Stomach smooth muscle (tissue), 2 donors: ENCODE data around the gene RHBG.

Experiments used
- H3K27ac ChIP-seq: one replicate; pipeline ENCODE4 v1.7.0; 2013; ENCODE audit warnings: mild to moderate bottlenecking, low read length, inconsistent platforms
- H3K27me3 ChIP-seq, 2 donors: one replicate each; pipeline ENCODE4 v1.7.0; 2013; ENCODE audit warnings: low read length in 2 of 2; ENCODE audit not compliant: insufficient read depth in 2 of 2, control insufficient read depth in 1 of 2
- H3K36me3 ChIP-seq, 2 donors: one replicate each; pipeline ENCODE4 v1.7.0; 2013; ENCODE audit warnings: low read length in 2 of 2; ENCODE audit not compliant: control insufficient read depth in 2 of 2, insufficient read depth in 2 of 2
- H3K4me1 ChIP-seq: one replicate; pipeline ENCODE4 v1.7.0; 2013; ENCODE audit warnings: low read length; ENCODE audit not compliant: control insufficient read depth, insufficient read depth
- H3K4me3 ChIP-seq, 2 donors: one replicate each; pipeline ENCODE4 v1.7.0; 2013; ENCODE audit warnings: low read length in 2 of 2
- H3K9ac ChIP-seq, 2 donors: one replicate each; pipeline ENCODE4 v1.7.0; 2013; ENCODE audit warnings: low read length in 2 of 2, mild to moderate bottlenecking in 1 of 2
- H3K9me3 ChIP-seq, 2 donors: one replicate each; pipeline ENCODE4 v1.7.0; 2013; ENCODE audit warnings: low read length in 2 of 2; ENCODE audit not compliant: control insufficient read depth in 2 of 2
- donor health status: healthy.
- donor health status: Pancreatic carcinoma.

Gene RHBG

DNA sequence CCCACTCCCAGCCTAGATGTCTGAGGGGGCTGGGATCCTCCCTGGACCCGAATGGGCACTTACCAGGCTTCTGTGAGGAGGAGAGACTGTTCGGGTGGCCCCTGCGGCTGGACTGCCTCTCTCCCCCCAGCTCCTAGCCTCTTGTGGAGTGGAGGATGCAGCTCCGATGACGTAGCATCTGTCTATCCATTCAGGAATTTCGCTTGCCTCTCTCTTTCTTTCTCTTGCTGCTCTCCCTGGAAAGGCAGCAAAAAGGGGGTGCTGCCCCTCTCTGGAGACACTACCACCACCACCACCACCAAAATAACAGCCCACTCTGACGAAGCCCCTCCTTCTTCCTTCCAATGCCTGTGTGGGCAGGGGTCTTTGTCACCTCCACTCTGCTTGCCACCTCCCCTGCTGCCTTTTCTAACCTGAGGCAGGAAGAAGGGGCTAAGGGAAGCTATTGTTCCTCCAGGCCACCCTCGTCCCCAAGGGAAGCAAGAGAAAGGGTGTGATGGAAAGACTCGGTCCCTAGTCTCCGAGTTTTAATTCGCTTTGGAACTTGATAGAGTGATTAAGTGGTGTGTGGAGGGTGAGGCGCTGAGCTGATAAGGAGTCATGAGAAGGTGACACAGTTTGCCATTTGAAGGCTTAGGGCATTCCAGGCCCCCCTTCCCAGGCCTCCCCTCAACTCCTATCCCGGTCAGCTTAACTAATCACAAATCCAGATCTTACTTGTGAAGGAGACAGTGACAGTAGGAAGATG lies 60.5 kb downstream of the RHBG start:
- Histone ChIP-seq H3K9ac (no peak overlapping the region), H3K27ac (no peak overlapping the region)

DNA sequence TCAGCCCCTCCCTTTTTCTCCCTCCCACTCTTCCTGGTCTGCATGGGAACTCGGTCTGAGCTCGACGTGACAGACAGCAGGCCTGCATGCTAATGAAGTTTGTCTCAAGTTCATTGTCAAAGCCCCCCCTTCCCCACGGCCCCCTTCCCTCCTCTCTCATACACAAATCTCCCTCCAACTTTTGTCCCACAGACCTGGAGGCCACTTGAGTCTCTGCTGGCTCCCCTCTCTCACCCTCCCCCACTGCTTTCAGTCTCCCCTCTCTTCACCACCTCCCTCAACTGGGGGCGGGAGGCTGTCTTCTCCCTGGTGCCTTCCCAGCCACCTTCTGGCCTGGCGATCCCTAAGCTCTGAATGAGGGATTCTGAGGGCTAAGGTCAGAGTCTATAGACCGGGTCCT lies 61.3 kb downstream of the RHBG start:
- peaks cover 77 to 80% of the 10 kb centered on the region in 2 donors for H3K27me3 ChIP-seq
- H3K27ac ChIP-seq, result no peak overlapping the region
- no peaks in the 10 kb centered on the region for H3K36me3 ChIP-seq
- H3K9ac ChIP-seq, result no peak overlapping the region
- H3K9me3 ChIP-seq, result peaks cover 0 to 2% of the 10 kb centered on the region in 2 donors
- no peak overlapping the region for H3K4me3 ChIP-seq
- peaks cover 3% of the 10 kb centered on the region for H3K4me1 ChIP-seq

More for the DNA sequence above, 60.5 kb downstream of the RHBG start:
- H3K27me3 ChIP-seq, result peaks cover 74 to 75% of the 10 kb centered on the region in 2 donors
- H3K4me1 ChIP-seq, result no peaks in the 10 kb centered on the region
- no peak overlapping the region for H3K4me3 ChIP-seq
- peaks cover 0 to under 1% of the 10 kb centered on the region in 2 donors for H3K9me3 ChIP-seq
- no peaks in the 10 kb centered on the region for H3K36me3 ChIP-seq

DNA sequence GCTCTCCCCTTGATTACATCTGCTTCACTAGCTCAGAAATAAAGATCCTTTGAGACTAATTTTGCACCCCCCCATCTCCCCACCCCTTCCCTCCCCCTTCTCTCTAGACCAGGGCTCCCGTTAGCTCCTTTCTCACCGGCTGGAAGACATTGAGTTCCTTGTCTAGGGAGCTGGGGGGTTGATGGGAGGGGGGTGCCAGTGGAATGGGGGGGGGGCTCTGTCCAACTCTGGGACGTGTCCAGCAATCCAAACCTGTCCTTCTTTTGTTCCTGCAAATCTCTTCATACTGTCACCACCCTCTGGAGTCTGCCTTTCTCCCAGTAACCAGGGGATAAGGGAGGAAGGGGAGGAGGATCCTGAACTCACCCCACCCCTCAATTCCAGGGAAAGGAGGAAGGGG lies 61.9 kb downstream of the RHBG start:
- H3K9ac ChIP-seq, result no peak overlapping the region
- no peak overlapping the region for H3K4me3 ChIP-seq
- peaks cover 77 to 85% of the 10 kb centered on the region in 2 donors for H3K27me3 ChIP-seq
- peaks cover 7% of the 10 kb centered on the region for H3K4me1 ChIP-seq
- no peaks in the 10 kb centered on the region for H3K36me3 ChIP-seq
- H3K9me3 ChIP-seq, result peaks cover 0 to 2% of the 10 kb centered on the region in 2 donors
- no peak overlapping the region for H3K27ac ChIP-seq

- Histone ChIP-seq H3K27me3 (peaks cover 74 to 83% of the 10 kb centered on the region in 2 donors), H3K9ac (no peak overlapping the region), H3K9me3 (peaks cover 0 to 2% of the 10 kb centered on the region in 2 donors), H3K36me3 (no peaks in the 10 kb centered on the region), H3K27ac (no peak overlapping the region), H3K4me3 (no peak overlapping the region), H3K4me1 (peaks cover 12% of the 10 kb centered on the region)
Measured at GRCh38 chr1:156431366-156431765, 62.4 kb downstream of the RHBG start.

DNA sequence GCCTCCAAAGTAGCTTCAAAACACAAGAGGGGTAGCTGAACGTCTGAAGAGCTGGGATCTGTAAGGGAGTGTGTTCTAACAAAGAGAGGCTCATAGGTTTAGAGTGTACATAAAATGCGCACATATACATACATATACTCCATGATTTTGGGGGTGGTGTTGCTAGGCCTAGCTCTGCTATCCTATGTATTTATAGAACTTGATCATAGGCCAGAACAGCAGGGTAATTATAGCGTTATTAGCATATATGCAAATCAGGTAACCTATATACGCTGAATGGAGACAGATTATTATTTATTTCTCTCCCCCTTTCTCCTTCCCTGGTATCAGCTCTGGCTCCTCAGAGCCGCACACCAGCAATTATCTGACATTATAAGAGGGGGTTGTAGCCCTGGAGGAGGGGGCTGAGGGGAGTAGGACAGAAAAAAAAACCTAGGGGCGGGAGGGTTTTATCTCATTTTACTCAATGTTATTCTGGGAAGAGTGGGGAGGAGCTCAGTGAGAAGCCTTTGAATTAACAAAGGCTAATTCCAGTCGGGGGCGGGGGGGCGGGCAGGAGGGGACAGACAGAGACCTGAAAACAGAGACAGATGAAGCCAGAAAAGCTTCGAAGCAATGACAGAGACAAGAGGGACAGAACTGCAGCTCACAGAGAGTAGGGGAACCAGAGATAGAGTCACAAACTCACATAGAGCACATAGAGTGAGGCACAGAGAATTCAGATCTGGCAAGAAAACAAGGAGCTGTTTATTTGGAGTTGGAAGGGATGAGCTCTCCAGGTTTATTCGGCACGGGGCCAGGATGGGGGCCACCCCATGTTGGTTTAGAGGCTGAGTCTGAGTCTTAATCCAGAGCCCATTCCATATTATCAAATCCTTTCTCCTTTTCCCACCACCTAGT lies 63.0 kb downstream of the RHBG start:
- Histone ChIP-seq H3K27me3 (peaks cover 76 to 88% of the 10 kb centered on the region in 2 donors), H3K27ac (no peak overlapping the region), H3K4me3 (no peak overlapping the region), H3K9ac (no peak overlapping the region), H3K4me1 (peaks cover 18% of the 10 kb centered on the region), H3K36me3 (no peaks in the 10 kb centered on the region), H3K9me3 (peaks cover 0 to 2% of the 10 kb centered on the region in 2 donors)

DNA sequence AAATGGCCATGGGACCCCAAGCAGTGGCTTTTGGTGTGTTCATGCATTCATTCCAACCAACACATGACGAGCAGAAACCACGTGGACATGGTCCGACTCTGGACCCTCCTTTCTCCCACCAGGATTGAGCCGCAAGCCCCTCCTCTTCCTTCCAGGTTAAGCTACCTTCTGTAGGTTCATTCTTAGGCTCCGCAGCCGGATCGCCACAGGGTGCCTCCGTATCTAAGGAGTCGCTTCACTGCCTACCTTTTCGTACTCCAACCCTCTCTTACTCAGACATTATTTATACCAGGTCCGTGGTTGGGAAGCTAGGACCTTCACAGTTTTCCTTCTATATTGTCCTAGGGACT lies 63.6 kb downstream of the RHBG start:
- no peak overlapping the region for H3K9ac ChIP-seq
- no peaks in the 10 kb centered on the region for H3K36me3 ChIP-seq
- no peak overlapping the region for H3K4me3 ChIP-seq
- no peak overlapping the region for H3K27ac ChIP-seq
- H3K4me1 ChIP-seq, result peaks cover 18% of the 10 kb centered on the region
- peaks cover 0 to 2% of the 10 kb centered on the region in 2 donors for H3K9me3 ChIP-seq
- H3K27me3 ChIP-seq, result peaks cover 81 to 94% of the 10 kb centered on the region in 2 donors

DNA sequence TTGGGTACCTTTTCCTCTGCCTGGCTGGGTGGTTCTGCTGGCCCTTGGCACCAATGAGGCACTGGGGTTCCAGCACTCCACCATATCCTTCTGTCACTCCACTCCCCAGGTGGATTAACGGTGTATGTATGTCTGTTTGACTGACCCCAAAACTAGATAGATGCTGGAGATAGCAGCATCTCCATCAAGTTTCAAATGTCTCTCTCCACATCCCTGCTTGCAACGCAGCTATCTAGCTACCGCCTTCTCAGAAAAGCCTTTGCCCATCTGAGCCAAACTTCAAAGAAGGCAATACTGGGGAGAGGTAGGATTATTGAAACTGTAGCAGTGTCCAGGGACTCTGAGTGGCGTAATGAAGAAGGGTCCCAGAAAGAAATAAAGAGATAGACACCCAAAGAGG lies 64.0 kb downstream of the RHBG start:
- Histone ChIP-seq H3K36me3 (no peaks in the 10 kb centered on the region), H3K27me3 (peaks cover 82 to 94% of the 10 kb centered on the region in 2 donors), H3K4me3 (no peak overlapping the region), H3K9me3 (peaks cover 0 to 2% of the 10 kb centered on the region in 2 donors), H3K9ac (no peak overlapping the region), H3K27ac (no peak overlapping the region), H3K4me1 (peaks cover 18% of the 10 kb centered on the region)

GRCh38 chr1:156433602-156434001 lies 64.6 kb downstream of the RHBG start:
- Histone ChIP-seq H3K27me3 (peaks cover 77 to 94% of the 10 kb centered on the region in 2 donors), H3K36me3 (no peaks in the 10 kb centered on the region), H3K9me3 (peaks cover 0 to 2% of the 10 kb centered on the region in 2 donors)

More at GRCh38 chr1:156433602-156434001, 64.6 kb downstream of the RHBG start:
- Histone ChIP-seq H3K4me1 (peaks cover 18% of the 10 kb centered on the region), H3K4me3 (no peak overlapping the region), H3K9ac (no peak overlapping the region), H3K27ac (no peak overlapping the region)
